Tibial nerve (tissue), 3 donors: ENCODE results near the gene ADGRG1.

ENCODE experiments used
- CTCF ChIP-seq, 5 experiments: fragments of 200-600 bp in 3 of 5; fragments of 450-650 bp in 2 of 5; sonication (generic) in 3 of 5; IDR thresholded peaks; one replicate each; pipeline ENCODE4 v1.5.1; 2016 to 2019; ENCODE audit warnings: antibody characterized with exemption in 5 of 5, mild to moderate bottlenecking in 3 of 5, moderate library complexity in 2 of 5
- POLR2A ChIP-seq, 2 donors: fragments of 450-650 bp; IDR thresholded peaks; one replicate each; pipeline ENCODE4 v1.6.1; 2017; ENCODE audit warnings: antibody characterized with exemption in 2 of 2, mild to moderate bottlenecking in 2 of 2, moderate library complexity in 2 of 2

GRCh38 chr16:57694725-57695679 lies 66.6 kb downstream of the ADGRG1 start, which contains the start of gene DRC7:
- TF ChIP-seq CTCF (IDR thresholded peaks at IDR 0.05) (no peak), POLR2A (IDR thresholded peaks at IDR 0.05) (no peak)
